Osteoblast (primary cell): Measurements from ENCODE around the gene LHX4. TPM values are rescaled to one million over a fixed set of nuclear protein-coding genes. Genes with fewer than 3 reads are reported as not detected.

Experiments used
- DNase-seq: peaks from one replicate; pipeline ENCODE4 v3.0.0; 2011; ENCODE audit warnings: low spot score, mixed read lengths; ENCODE audit not compliant: insufficient read length; ENCODE audit errors: missing footprints
- H2AFZ ChIP-seq: 2 replicates; pipeline ENCODE4 v1.6.0; 2011; ENCODE audit warnings: mild to moderate bottlenecking, low read length
- H3K27ac ChIP-seq: 2 replicates; pipeline ENCODE4 v1.5.1; 2011; ENCODE audit warnings: mild to moderate bottlenecking, low read depth, low read length, moderate library complexity
- H3K27me3 ChIP-seq: 2 replicates; pipeline ENCODE4 v1.6.0; 2012; ENCODE audit warnings: mild to moderate bottlenecking, control low read depth, inconsistent platforms, low read length, moderate library complexity; ENCODE audit not compliant: insufficient read depth
- H3K36me3 ChIP-seq: 2 replicates; pipeline ENCODE4 v1.5.1; 2011; ENCODE audit warnings: mild to moderate bottlenecking, low read length, control low read depth, moderate library complexity; ENCODE audit not compliant: insufficient read depth
- H3K4me1 ChIP-seq: 2 replicates; pipeline ENCODE4 v1.5.1; 2011; ENCODE audit warnings: mild to moderate bottlenecking, low read length, control low read depth, moderate library complexity; ENCODE audit not compliant: insufficient read depth
- H3K4me2 ChIP-seq: 2 replicates; pipeline ENCODE4 v1.6.0; 2011; ENCODE audit warnings: mild to moderate bottlenecking, low read length; ENCODE audit not compliant: insufficient read depth
- H3K4me3 ChIP-seq: fragments of 200-600 bp; sonication (generic); 3 replicates; pipeline ENCODE4 v1.5.1; 2012; ENCODE audit warnings: mild to moderate bottlenecking, low read length, inconsistent platforms; ENCODE audit not compliant: insufficient read depth
- H3K79me2 ChIP-seq: 2 replicates; pipeline ENCODE4 v1.6.0; 2012; ENCODE audit warnings: mild to moderate bottlenecking, low read length, control low read depth, inconsistent platforms; ENCODE audit not compliant: insufficient read depth
- H3K9me3 ChIP-seq: 2 replicates; pipeline ENCODE4 v1.5.1; 2011; ENCODE audit warnings: low read depth, low read length, control low read depth
- H4K20me1 ChIP-seq: 2 replicates; pipeline ENCODE4 v1.6.0; 2012; ENCODE audit warnings: mild to moderate bottlenecking, low read length, control low read depth; ENCODE audit not compliant: insufficient read depth
- CTCF ChIP-seq: IDR thresholded peaks from 2 replicates; pipeline ENCODE4 v1.5.1; 2011; ENCODE audit warnings: mild to moderate bottlenecking, low read depth, low read length, moderate library complexity; ENCODE audit errors: extremely low read depth
- total RNA-seq: library from RNA; depleted of rRNA; stranded (reverse); fragments of >200 nt; gene quantifications from 2 replicates; pipeline ENCODE4 v1.2.3, GENCODE V29; 2012

The LHX4 gene
- total RNA-seq, 1 donor = not detected

GRCh38 chr1:180185971-180186645, 44.0 kb upstream of the LHX4 start:
- H3K9me3 ChIP-seq = no peaks in the 10 kb centered on the region
- no peak overlapping the region for H3K4me2 ChIP-seq
- no peak overlapping the region for H2AFZ ChIP-seq
- H4K20me1 ChIP-seq = peaks cover 17% of the 10 kb centered on the region
- no peak overlapping the region for H3K27ac ChIP-seq
- H3K27me3 ChIP-seq = no peaks in the 10 kb centered on the region
- H3K79me2 ChIP-seq = peaks cover 2% of the 10 kb centered on the region
- H3K4me3 ChIP-seq = no peak overlapping the region
- peaks cover 96% of the 10 kb centered on the region for H3K36me3 ChIP-seq
- no peak for TF ChIP-seq CTCF
- DNase-seq = peak; percentile 80
- H3K4me1 ChIP-seq = no peaks in the 10 kb centered on the region

- no peak for DNase-seq
- Histone ChIP-seq H3K27me3 (no peaks in the 10 kb centered on the region), H3K4me1 (no peaks in the 10 kb centered on the region), H3K27ac (no peak overlapping the region), H3K36me3 (peaks cover 96% of the 10 kb centered on the region), H2AFZ (no peak overlapping the region), H3K4me2 (no peak overlapping the region), H3K4me3 (no peak overlapping the region), H4K20me1 (peaks cover 22% of the 10 kb centered on the region), H3K79me2 (peaks cover under 1% of the 10 kb centered on the region), H3K9me3 (no peaks in the 10 kb centered on the region)
- TF ChIP-seq CTCF = no peak
Measured at GRCh38 chr1:180186831-180187230, 43.2 kb upstream of the LHX4 start.

- H3K4me3 ChIP-seq = no peak overlapping the region
- DNase-seq = peak; percentile 53
- H3K9me3 ChIP-seq = no peaks in the 10 kb centered on the region
- H3K36me3 ChIP-seq = peaks cover 96% of the 10 kb centered on the region
- H3K27ac ChIP-seq = no peak overlapping the region
- H4K20me1 ChIP-seq = peaks cover 25% of the 10 kb centered on the region
- H2AFZ ChIP-seq = no peak overlapping the region
- no peaks in the 10 kb centered on the region for H3K27me3 ChIP-seq
- no peak for TF ChIP-seq CTCF
- no peaks in the 10 kb centered on the region for H3K79me2 ChIP-seq
- H3K4me2 ChIP-seq = no peak overlapping the region
- H3K4me1 ChIP-seq = no peaks in the 10 kb centered on the region
Measured at GRCh38 chr1:180187626-180188025, 42.4 kb upstream of the LHX4 start.

- Histone ChIP-seq H3K9me3 (no peaks in the 10 kb centered on the region), H3K27ac (no peak overlapping the region), H3K4me2 (no peak overlapping the region), H4K20me1 (peaks cover 30% of the 10 kb centered on the region), H3K36me3 (peaks cover 96% of the 10 kb centered on the region), H3K27me3 (no peaks in the 10 kb centered on the region), H2AFZ (no peak overlapping the region), H3K4me1 (no peaks in the 10 kb centered on the region), H3K4me3 (no peak overlapping the region), H3K79me2 (no peaks in the 10 kb centered on the region)
- peak; percentile 67 for TF ChIP-seq CTCF
- peak; percentile 97 for DNase-seq
Measured at GRCh38 chr1:180188091-180188506, 42.0 kb upstream of the LHX4 start.
